SK-N-SH (cell line): Measurements from ENCODE around the gene ARHGAP10. TPM values are rescaled to one million over a fixed set of nuclear protein-coding genes. Genes with fewer than 3 reads are reported as not detected.

Experiments
- CTCF ChIA-PET: fragments of 300-600, 350-600 bp; formaldehyde crosslinking; extraction: SDS; loops from one replicate; lab custom pipeline; 2021; lab: Yijun Ruan, JAX
- POLR2A ChIA-PET: fragments of 350-600 bp; sonication (Branson Sonifier 250); formaldehyde crosslinking; extraction: SDS; loops from one replicate; lab custom pipeline; 2020; ENCODE audit warnings: antibody characterized with exemption, inconsistent platforms; lab: Yijun Ruan, JAX
- DNase-seq: peaks from one replicate; pipeline ENCODE4 v3.0.0; 2012
- H2AFZ ChIP-seq: fragments of 200-600 bp; sonication (generic); 2 replicates; pipeline ENCODE4 v1.8.1; 2016; ENCODE audit warnings: antibody characterized with exemption, mild to moderate bottlenecking, low read depth
- H3F3A ChIP-seq: fragments of 200-600 bp; sonication (generic); replicated peaks from 2 replicates; pipeline ENCODE3; 2016; ENCODE audit warnings: antibody characterized with exemption, mild to moderate bottlenecking; ENCODE audit not compliant: insufficient read depth
- H3K27ac ChIP-seq, 2 experiments: fragments of 200-500 bp in 1 of 2; fragments of 200-600 bp in 1 of 2; sonication (Bioruptor generic) in 1 of 2; sonication (generic), shearing (Covaris generic) in 1 of 2; 2 replicates each; pipeline versions ENCODE4 v1.5.1 to v1.6.1; 2014 to 2016; ENCODE audit warnings: low read depth in 2 of 2, inconsistent platforms in 1 of 2, low read length in 1 of 2, mild to moderate bottlenecking in 1 of 2, mixed read lengths in 1 of 2
- H3K27me3 ChIP-seq: fragments of 200-600 bp; sonication (generic), shearing (Covaris generic); 2 replicates; pipeline ENCODE4 v1.6.1; 2016; ENCODE audit warnings: mixed run types; ENCODE audit not compliant: insufficient read depth
- H3K36me3 ChIP-seq, 2 experiments: fragments of 200-500 bp in 1 of 2; fragments of 200-600 bp in 1 of 2; sonication (Bioruptor generic) in 1 of 2; sonication (generic) in 1 of 2; replicated peaks in 1 of 2; 2 replicates each; pipeline versions ENCODE3 to v1.5.1; 2014 to 2016; ENCODE audit warnings: low read length in 1 of 2, mild to moderate bottlenecking in 1 of 2; ENCODE audit not compliant: insufficient read depth in 2 of 2, control insufficient read depth in 1 of 2
- H3K4me1 ChIP-seq, 2 experiments: fragments of 200-500 bp in 1 of 2; fragments of 200-600 bp in 1 of 2; sonication (Bioruptor generic) in 1 of 2; sonication (generic), shearing (Covaris generic) in 1 of 2; 2 replicates each; pipeline versions ENCODE4 v1.5.1 to v1.6.1; 2014 to 2016; ENCODE audit warnings: low read depth in 1 of 2, low read length in 1 of 2, mixed run types in 1 of 2; ENCODE audit not compliant: insufficient read depth in 2 of 2, control insufficient read depth in 1 of 2
- H3K4me2 ChIP-seq: fragments of 200-600 bp; sonication (generic), shearing (Covaris generic); 2 replicates; pipeline ENCODE4 v1.6.1; 2017; ENCODE audit warnings: mixed run types
- H3K4me3 ChIP-seq, 2 experiments: fragments of 200-500 bp in 1 of 2; fragments of 200-600 bp in 1 of 2; sonication (Bioruptor generic) in 1 of 2; sonication (generic), shearing (Covaris generic) in 1 of 2; 2 replicates each; pipeline versions ENCODE4 v1.5.1 to v1.8.1; 2014 to 2016; ENCODE audit warnings: low read depth in 2 of 2, inconsistent platforms in 1 of 2, low read length in 1 of 2, mild to moderate bottlenecking in 1 of 2, mixed read lengths in 1 of 2, moderate library complexity in 1 of 2
- H3K79me2 ChIP-seq: fragments of 200-600 bp; sonication (generic); 2 replicates; pipeline ENCODE4 v1.8.1; 2017; ENCODE audit warnings: mild to moderate bottlenecking; ENCODE audit not compliant: insufficient read depth
- H3K9ac ChIP-seq: fragments of 200-600 bp; sonication (generic); 2 replicates; pipeline ENCODE4 v1.6.1; 2017; ENCODE audit warnings: mixed run types
- H3K9me2 ChIP-seq: fragments of 200-600 bp; sonication (generic); 2 replicates; pipeline ENCODE4 v1.6.1; 2017; ENCODE audit warnings: mixed run types
- H3K9me3 ChIP-seq: fragments of 200-600 bp; sonication (generic); 2 replicates; pipeline ENCODE4 v1.6.1; 2017; ENCODE audit warnings: mixed run types, mild to moderate bottlenecking, moderate library complexity
- H4K20me1 ChIP-seq: fragments of 200-600 bp; sonication (generic); 2 replicates; pipeline ENCODE4 v1.6.1; 2017; ENCODE audit warnings: mild to moderate bottlenecking, mixed run types; ENCODE audit not compliant: insufficient read depth
- CHD2 ChIP-seq: fragments of 150-350 bp; IDR thresholded peaks from 2 replicates; pipeline ENCODE4 v1.6.1; 2018; ENCODE audit warnings: low read length; ENCODE audit not compliant: partially characterized antibody
- ELF1 ChIP-seq: IDR thresholded peaks from 2 replicates; pipeline ENCODE4 v1.4.0; 2012
- EZH2phosphoT487 ChIP-seq: fragments of 200-600 bp; sonication (generic); IDR thresholded peaks from 2 replicates; pipeline ENCODE4 v1.6.1; 2017; ENCODE audit warnings: low read depth, mixed run types, mild to moderate bottlenecking, antibody characterized with exemption, moderate library complexity, borderline replicate concordance
- FOSL2 ChIP-seq: IDR thresholded peaks from 2 replicates; pipeline ENCODE4 v1.4.0; 2012; ENCODE audit warnings: low read depth, mild to moderate bottlenecking, moderate library complexity, borderline replicate concordance
- GATA2 ChIP-seq: sonication (generic); formaldehyde crosslinking; IDR thresholded peaks from 2 replicates; pipeline ENCODE4 v1.5.0; 2020; ENCODE audit warnings: mild to moderate bottlenecking, missing genetic modification reagents
- NRF1 ChIP-seq: IDR thresholded peaks from 2 replicates; pipeline ENCODE4 v1.6.1; 2012; ENCODE audit warnings: low read depth, mild to moderate bottlenecking, low read length
- POLR2AphosphoS5 ChIP-seq: IDR thresholded peaks from 2 replicates; pipeline ENCODE4 v1.6.1; 2012; ENCODE audit warnings: low read depth, low read length
- RCOR1 ChIP-seq: fragments of 150-350 bp; IDR thresholded peaks from 2 replicates; pipeline ENCODE4 v1.6.1; 2017; ENCODE audit warnings: antibody characterized with exemption, low read length
- TCF12 ChIP-seq: IDR thresholded peaks from 2 replicates; pipeline ENCODE4 v1.4.0; 2012
- WGBS: methylation state at CpG from one replicate; pipeline ENCODE4 v1.1.6; 2017; ENCODE audit warnings: low lambda C conversion rate; 5-methylcytosine and 5-hydroxymethylcytosine counted together
- polyA plus RNA-seq, 3 experiments: library from polyadenylated mRNA; depleted of rRNA; stranded (reverse); fragments of >200 nt; gene quantifications; 2 replicates each; pipeline ENCODE4 v1.2.3, GENCODE V29; 2012
- TF ChIP-seq, protein P1 (sequence below): fragments of 150-350 bp; IDR thresholded peaks from 2 replicates; pipeline ENCODE4 v1.6.1; 2017; ENCODE audit warnings: antibody characterized with exemption, low read length, low read depth, borderline replicate concordance
- TF ChIP-seq, protein P2 (sequence below): IDR thresholded peaks from 2 replicates; pipeline ENCODE4 v1.4.0; 2012; ENCODE audit warnings: low read depth
- TF ChIP-seq, protein P3 (sequence below): IDR thresholded peaks from 2 replicates; pipeline ENCODE4 v1.4.0; 2012; ENCODE audit warnings: low read depth, borderline replicate concordance
- TF ChIP-seq, protein P4 (sequence below): IDR thresholded peaks from 2 replicates; pipeline ENCODE4 v1.6.1; 2012; ENCODE audit warnings: mild to moderate bottlenecking, low read depth, low read length, moderate library complexity

Gene ARHGAP10
- polyA plus RNA-seq, 1 of the 3 experiments (the other 2 are of a cell fraction), result 15.1 TPM

DNA sequence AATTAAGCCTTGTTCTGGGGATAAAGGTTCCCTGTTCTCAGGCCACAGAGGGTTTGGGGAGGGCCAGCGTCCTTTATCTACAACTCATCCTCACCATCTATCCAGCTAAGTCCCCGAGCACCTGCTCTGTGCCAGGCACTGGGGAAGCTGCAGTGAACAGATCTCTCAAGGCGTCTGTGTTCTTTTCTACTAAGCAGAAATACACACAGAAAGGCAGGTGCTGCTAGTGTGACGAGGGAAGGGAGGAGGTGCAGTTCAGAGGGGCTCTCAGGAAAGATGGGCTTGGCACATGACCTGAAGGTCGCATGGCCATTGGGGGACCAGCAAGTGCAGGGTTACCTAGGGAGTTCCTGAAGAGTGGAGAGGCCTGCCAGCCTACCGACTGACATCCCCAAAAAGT, 358.1 kb downstream of the ARHGAP10 start:
- Histone ChIP-seq H2AFZ (no peak overlapping the region), H3K4me3 (no peak overlapping the region), H3K79me2 (no peaks in the 10 kb centered on the region), H3F3A (no peaks in the 10 kb centered on the region), H3K27ac (no peak overlapping the region), H3K9me2 (no peaks in the 10 kb centered on the region), H3K9me3 (no peaks in the 10 kb centered on the region), H3K4me2 (no peak overlapping the region), H3K9ac (no peak overlapping the region)
- CTCF ChIA-PET, result interaction anchor here (1.2 kb wide), 1 partner anchor 223 kb away, joined by 3 read pairs; no protein-coding TSS in a partner anchor
- 92% methylated on average over 5 of the region's 6 CpGs for WGBS
- POLR2A ChIA-PET, result no interaction called here
- TF ChIP-seq, protein P1, sequence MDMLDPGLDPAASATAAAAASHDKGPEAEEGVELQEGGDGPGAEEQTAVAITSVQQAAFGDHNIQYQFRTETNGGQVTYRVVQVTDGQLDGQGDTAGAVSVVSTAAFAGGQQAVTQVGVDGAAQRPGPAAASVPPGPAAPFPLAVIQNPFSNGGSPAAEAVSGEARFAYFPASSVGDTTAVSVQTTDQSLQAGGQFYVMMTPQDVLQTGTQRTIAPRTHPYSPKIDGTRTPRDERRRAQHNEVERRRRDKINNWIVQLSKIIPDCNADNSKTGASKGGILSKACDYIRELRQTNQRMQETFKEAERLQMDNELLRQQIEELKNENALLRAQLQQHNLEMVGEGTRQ, result no peak
- no peak for TF ChIP-seq CHD2
- no peak for TF ChIP-seq TCF12
- TF ChIP-seq GATA2, result no peak
- TF ChIP-seq EZH2phosphoT487, result no peak
- no peak for TF ChIP-seq NRF1
- TF ChIP-seq, protein P2, sequence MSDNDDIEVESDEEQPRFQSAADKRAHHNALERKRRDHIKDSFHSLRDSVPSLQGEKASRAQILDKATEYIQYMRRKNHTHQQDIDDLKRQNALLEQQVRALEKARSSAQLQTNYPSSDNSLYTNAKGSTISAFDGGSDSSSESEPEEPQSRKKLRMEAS, result no peak
- no peak for TF ChIP-seq ELF1
- TF ChIP-seq RCOR1, result no peak
- TF ChIP-seq, protein P3, sequence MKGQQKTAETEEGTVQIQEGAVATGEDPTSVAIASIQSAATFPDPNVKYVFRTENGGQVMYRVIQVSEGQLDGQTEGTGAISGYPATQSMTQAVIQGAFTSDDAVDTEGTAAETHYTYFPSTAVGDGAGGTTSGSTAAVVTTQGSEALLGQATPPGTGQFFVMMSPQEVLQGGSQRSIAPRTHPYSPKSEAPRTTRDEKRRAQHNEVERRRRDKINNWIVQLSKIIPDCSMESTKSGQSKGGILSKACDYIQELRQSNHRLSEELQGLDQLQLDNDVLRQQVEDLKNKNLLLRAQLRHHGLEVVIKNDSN, result no peak
- TF ChIP-seq, protein P4, sequence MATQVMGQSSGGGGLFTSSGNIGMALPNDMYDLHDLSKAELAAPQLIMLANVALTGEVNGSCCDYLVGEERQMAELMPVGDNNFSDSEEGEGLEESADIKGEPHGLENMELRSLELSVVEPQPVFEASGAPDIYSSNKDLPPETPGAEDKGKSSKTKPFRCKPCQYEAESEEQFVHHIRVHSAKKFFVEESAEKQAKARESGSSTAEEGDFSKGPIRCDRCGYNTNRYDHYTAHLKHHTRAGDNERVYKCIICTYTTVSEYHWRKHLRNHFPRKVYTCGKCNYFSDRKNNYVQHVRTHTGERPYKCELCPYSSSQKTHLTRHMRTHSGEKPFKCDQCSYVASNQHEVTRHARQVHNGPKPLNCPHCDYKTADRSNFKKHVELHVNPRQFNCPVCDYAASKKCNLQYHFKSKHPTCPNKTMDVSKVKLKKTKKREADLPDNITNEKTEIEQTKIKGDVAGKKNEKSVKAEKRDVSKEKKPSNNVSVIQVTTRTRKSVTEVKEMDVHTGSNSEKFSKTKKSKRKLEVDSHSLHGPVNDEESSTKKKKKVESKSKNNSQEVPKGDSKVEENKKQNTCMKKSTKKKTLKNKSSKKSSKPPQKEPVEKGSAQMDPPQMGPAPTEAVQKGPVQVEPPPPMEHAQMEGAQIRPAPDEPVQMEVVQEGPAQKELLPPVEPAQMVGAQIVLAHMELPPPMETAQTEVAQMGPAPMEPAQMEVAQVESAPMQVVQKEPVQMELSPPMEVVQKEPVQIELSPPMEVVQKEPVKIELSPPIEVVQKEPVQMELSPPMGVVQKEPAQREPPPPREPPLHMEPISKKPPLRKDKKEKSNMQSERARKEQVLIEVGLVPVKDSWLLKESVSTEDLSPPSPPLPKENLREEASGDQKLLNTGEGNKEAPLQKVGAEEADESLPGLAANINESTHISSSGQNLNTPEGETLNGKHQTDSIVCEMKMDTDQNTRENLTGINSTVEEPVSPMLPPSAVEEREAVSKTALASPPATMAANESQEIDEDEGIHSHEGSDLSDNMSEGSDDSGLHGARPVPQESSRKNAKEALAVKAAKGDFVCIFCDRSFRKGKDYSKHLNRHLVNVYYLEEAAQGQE, result no peak
- TF ChIP-seq POLR2AphosphoS5, result no peak
- no peak for TF ChIP-seq FOSL2
- TF ChIP-seq, all 33 proteins: peak for 0
- Histone ChIP-seq H4K20me1 (no peaks in the 10 kb centered on the region), H3K4me1 (peaks cover 0 to 5% of the 10 kb centered on the region in 2 experiments; a peak in 1 of 4 replicates), H3K27me3 (no peaks in the 10 kb centered on the region), H3K36me3 (no peaks in the 10 kb centered on the region)
- DNase-seq, result no peak
